Pancreas (tissue), 10 donors: ENCODE measurements around the gene CYB561D1. TPM values are rescaled to one million over a fixed set of nuclear protein-coding genes. Genes with fewer than 3 reads are reported as not detected.

Experiments used
- ATAC-seq, 4 donors: fragments of 200-7000 bp; cut with Tn5 transposase; one replicate each; pipeline versions ENCODE4 v1.8.0 to v1.9.1; 2020; ENCODE audit warnings: mild to moderate bottlenecking in 4 of 4, moderate library complexity in 4 of 4
- DNase-seq, 6 donors: peaks; one replicate each; pipeline ENCODE4 v3.0.0-alpha.2; 2020
- FAIRE-seq: peaks from 2 replicates; lab custom pipeline; 2012; peaks lifted over from hg19 to GRCh38; lab: Jason Lieb, UNC
- H3K27ac ChIP-seq, 4 donors: fragments of 200-600 bp; sonication (generic); 1 replicate in 3 of 4; 2 replicates in 1 of 4; pipeline versions ENCODE4 v1.5.0 to v1.8.0; 2020
- H3K27me3 ChIP-seq, 4 donors: fragments of 200-600 bp; one replicate each; pipeline ENCODE4 v1.8.0; 2021
- H3K36me3 ChIP-seq, 3 donors: fragments of 200-600 bp; sonication (generic) in 1 of 3; one replicate each; pipeline versions ENCODE4 v1.5.0 to v1.8.0; 2020 to 2021
- H3K4me1 ChIP-seq, 3 donors: fragments of 200-600 bp; one replicate each; pipeline ENCODE4 v1.8.0; 2021
- H3K4me3 ChIP-seq, 4 donors: fragments of 200-600 bp; sonication (generic) in 2 of 4; one replicate each; pipeline versions ENCODE4 v1.5.0 to v1.8.0; 2020 to 2021
- H3K9me3 ChIP-seq, 4 donors: fragments of 200-600 bp; one replicate each; pipeline ENCODE4 v1.8.0; 2021
- WGBS, 2 donors: extraction: QIAGEN DNeasy Blood & Tissue Kit; methylation state at CpG; one replicate each; pipeline ENCODE4 v1.1.7; 2013; 5-methylcytosine and 5-hydroxymethylcytosine counted together
- intact Hi-C, 3 donors: fragments of 100-400 bp; cut with DNase I; formaldehyde crosslinking; loops; one replicate each; pipeline versions ENCODE4 v1.11.1 to v1.14.2; 2022
- polyA plus RNA-seq, 2 donors: library from polyadenylated mRNA; stranded (reverse); fragments of 200-250 nt; gene quantifications; one replicate each; pipeline ENCODE4 v1.2.3, GENCODE V29; 2013
- total RNA-seq, 6 donors: library from RNA; stranded (reverse); fragmentation: NEBNext Ultra II Directional in 4 of 6; extraction: Animal tissue kit (Norgen Biotek cat#: 25700) in 4 of 6; gene quantifications; one replicate each; pipeline versions ENCODE4 v1.2.1 to v1.2.4, GENCODE V29; 2021 to 2023
- TF ChIP-seq, protein P1 (sequence below), 4 donors: fragments of 200-600 bp; sonication (generic) in 3 of 4; IDR thresholded peaks; one replicate each; pipeline versions ENCODE4 v1.5.0 to v1.8.0; 2021; ENCODE audit warnings: antibody characterized with exemption in 4 of 4
- donor health status: healthy with polysubstance abuse.
- donor health status: DM: no; HTN: no; CAD: no; lungs with moderate emphysema.
- donor health status: DM: no; HTN: no; CAD: no.
- donor health status: control.
- donor health status: control.
- donor health status: Bipolar disorder and iron deficiency.
- donor health status: DM: yes; HTN: yes; CAD: no.
- donor health status: DM: no; HTN: no; CAD: no.
- donor health status: DM: no; HTN: no; CAD: no.
- donor health status: DM: yes; HTN: yes; CAD: no.

Gene CYB561D1
- total and polyA plus RNA-seq, 8 donors = 5.1 to 11.6 (median 8.9) TPM

DNA sequence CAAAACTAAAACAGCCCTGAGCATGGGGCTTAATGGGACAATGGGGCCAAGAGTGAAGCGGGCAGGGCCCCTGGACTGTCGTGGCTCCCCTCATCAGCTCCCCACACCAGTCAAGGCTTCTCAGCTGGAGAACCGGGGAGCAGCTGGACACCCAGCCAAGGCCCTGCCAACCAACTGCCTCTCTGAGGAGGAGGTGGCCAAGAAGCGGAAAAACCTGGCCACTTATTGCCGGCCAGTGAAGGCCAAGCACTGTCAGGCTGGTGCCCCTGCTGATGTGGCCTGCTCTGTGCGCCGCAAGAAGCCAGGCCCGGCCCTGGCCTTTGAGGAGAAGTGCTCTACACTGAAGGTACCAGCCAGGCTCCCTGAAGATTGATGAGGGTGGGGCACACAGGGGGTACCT, 2.5 kb upstream of the CYB561D1 start:
- Histone ChIP-seq H3K27ac (no peak overlapping the region), H3K36me3 (peaks cover 0 to 6% (median 3%) of the 10 kb centered on the region in 3 donors), H3K9me3 (no peaks in the 10 kb centered on the region), H3K4me1 (peaks cover 0 to 7% (median 6%) of the 10 kb centered on the region in 3 donors), H3K27me3 (no peaks in the 10 kb centered on the region), H3K4me3 (no peak overlapping the region)
- intact Hi-C loops = loop anchor here in 1 of 3 donors (5.0 kb wide), 1 partner anchor 41 kb away; no protein-coding TSS in a partner anchor
- DNase-seq (no peak), FAIRE-seq (no peak), ATAC-seq (no peak)
- TF ChIP-seq, protein P1, sequence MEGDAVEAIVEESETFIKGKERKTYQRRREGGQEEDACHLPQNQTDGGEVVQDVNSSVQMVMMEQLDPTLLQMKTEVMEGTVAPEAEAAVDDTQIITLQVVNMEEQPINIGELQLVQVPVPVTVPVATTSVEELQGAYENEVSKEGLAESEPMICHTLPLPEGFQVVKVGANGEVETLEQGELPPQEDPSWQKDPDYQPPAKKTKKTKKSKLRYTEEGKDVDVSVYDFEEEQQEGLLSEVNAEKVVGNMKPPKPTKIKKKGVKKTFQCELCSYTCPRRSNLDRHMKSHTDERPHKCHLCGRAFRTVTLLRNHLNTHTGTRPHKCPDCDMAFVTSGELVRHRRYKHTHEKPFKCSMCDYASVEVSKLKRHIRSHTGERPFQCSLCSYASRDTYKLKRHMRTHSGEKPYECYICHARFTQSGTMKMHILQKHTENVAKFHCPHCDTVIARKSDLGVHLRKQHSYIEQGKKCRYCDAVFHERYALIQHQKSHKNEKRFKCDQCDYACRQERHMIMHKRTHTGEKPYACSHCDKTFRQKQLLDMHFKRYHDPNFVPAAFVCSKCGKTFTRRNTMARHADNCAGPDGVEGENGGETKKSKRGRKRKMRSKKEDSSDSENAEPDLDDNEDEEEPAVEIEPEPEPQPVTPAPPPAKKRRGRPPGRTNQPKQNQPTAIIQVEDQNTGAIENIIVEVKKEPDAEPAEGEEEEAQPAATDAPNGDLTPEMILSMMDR (IDR thresholded peaks at IDR 0.05) = no peak
- WGBS, 2 donors = 86 to 91% methylated on average over 8 of the region's 8 CpGs

DNA sequence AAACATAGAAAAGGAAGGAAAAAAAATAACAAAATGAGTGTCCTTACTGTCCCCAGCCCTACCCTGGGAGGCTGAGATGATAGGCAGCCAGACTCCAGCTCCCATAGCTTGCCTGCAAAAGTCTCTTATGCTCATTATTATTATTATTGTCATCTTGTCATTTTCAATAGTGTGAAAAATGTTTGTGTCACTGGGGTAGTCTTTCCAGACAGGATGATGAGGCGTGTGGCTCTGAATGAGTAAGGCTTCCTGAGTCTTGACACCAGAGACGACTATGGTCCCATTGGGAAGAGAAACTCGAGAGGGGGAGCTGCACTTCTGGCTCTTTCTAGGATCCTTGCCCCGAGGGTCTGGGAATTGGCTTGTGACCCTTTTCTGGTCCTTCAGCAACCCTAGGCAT, 1.1 kb upstream of the CYB561D1 start:
- TF ChIP-seq, protein P1 (IDR thresholded peaks at IDR 0.05) = no peak
- Histone ChIP-seq H3K27me3 (no peaks in the 10 kb centered on the region), H3K4me3 (no peak overlapping the region), H3K4me1 (peaks cover 0 to 7% (median 6%) of the 10 kb centered on the region in 3 donors), H3K9me3 (no peaks in the 10 kb centered on the region), H3K36me3 (peaks cover 0 to 10% (median 3%) of the 10 kb centered on the region in 3 donors), H3K27ac (no peak overlapping the region)
- no peak for ATAC-seq
- no peak for DNase-seq
- WGBS, 2 donors = 67 to 78% methylated on average over 4 of the region's 4 CpGs
- intact Hi-C loops = loop anchor here in 1 of 3 donors (5.0 kb wide), 1 partner anchor 40 kb away; no protein-coding TSS in a partner anchor
- no peak for FAIRE-seq

DNA sequence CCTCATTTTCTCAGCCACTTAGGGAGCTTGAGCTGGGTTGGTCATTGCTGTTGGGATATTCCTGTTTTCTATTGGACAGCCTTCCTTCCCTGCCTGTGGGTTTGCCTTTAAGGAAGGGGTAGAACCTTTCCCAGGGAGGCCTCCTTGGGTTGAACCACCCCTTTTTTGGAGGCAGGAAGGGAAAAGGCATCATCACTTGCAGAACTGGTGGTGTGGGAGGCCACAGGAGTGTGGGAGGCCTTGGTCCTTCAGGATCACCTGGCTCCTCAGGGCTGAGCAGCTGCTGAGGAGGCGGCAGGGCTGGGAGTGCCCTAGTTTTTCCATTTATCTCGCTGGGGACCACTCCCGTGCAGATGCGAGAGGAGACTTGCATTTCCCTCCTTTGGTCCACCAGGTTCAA, 667 bp upstream of the CYB561D1 start:
- Histone ChIP-seq H3K36me3 (peaks cover 0 to 10% (median 3%) of the 10 kb centered on the region in 3 donors), H3K27ac (no peak overlapping the region), H3K4me3 (peak overlapping the region in 1 of 4 donors; percentile 88), H3K4me1 (peaks cover 0 to 7% (median 6%) of the 10 kb centered on the region in 3 donors), H3K27me3 (no peaks in the 10 kb centered on the region), H3K9me3 (no peaks in the 10 kb centered on the region)
- TF ChIP-seq, protein P1 (IDR thresholded peaks at IDR 0.05) = no peak
- ATAC-seq = no peak
- no peak for DNase-seq
- WGBS, 2 donors = 61 to 67% methylated on average over 4 of the region's 4 CpGs
- intact Hi-C loops = loop anchor here in 1 of 3 donors (5.0 kb wide), 1 partner anchor 39 kb away; no protein-coding TSS in a partner anchor
- FAIRE-seq = no peak

DNA sequence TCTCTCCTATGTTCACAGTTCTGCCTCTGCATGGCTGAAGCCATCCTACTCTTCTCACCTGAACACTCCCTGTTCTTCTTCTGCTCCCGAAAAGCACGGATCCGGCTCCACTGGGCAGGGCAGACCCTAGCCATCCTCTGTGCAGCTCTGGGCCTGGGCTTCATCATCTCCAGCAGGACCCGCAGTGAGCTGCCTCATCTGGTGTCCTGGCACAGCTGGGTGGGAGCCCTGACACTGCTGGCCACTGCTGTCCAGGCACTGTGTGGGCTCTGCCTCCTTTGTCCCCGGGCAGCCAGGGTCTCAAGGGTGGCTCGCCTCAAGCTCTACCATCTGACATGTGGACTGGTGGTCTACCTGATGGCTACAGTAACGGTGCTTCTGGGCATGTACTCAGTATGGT, 1.8 kb downstream of the CYB561D1 start:
- H3K4me3 ChIP-seq = no peak overlapping the region
- H3K27me3 ChIP-seq = no peaks in the 10 kb centered on the region
- WGBS, 2 donors = 85 to 89% methylated on average over 7 of the region's 7 CpGs
- H3K9me3 ChIP-seq = no peaks in the 10 kb centered on the region
- peaks cover 0 to 7% (median 6%) of the 10 kb centered on the region in 3 donors for H3K4me1 ChIP-seq
- ATAC-seq (no peak), DNase-seq (no peak), FAIRE-seq (no peak)
- peaks cover 0 to 10% (median 3%) of the 10 kb centered on the region in 3 donors for H3K36me3 ChIP-seq
- intact Hi-C loops = no loop called here
- no peak overlapping the region for H3K27ac ChIP-seq
- TF ChIP-seq, protein P1 (IDR thresholded peaks at IDR 0.05) = no peak

DNA sequence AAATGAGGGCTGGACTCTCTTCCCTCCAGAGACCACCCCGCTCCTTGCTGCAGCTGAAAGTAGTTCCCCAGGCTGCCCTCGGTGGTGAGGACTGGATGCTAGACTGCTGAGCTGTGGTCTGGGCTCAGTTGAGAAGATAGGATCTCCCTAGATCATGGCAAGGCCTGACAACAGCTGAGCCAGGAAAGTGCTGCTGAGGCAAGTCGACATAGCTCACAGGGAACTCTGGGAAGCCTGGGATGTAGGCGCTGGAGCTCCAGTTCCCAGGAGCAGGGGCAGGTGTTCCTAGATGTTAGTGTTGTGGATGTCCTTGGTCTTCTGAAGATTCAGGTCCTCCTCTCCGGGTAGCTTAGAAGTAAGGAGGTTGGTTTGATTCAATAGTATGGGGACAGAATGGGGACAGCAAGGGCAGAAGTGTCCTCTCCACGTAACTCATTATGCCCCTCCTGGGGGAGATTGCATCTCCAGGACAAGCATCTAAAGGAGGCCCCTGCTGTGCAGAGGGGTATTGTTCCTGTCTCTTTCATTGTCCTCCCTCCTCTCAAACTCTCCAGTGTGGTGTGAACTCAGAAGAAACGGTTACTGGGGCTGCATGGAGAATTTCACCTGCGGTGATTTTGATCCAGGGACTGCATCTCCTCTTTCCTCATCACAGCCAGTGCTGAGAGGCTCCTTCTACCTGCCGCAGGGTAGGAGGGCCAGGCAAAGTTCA, 3.7 kb downstream of the CYB561D1 start:
- no peak for DNase-seq
- WGBS, 2 donors = 67 to 72% methylated on average over 9 of the region's 9 CpGs
- Histone ChIP-seq H3K9me3 (no peaks in the 10 kb centered on the region), H3K27me3 (no peaks in the 10 kb centered on the region), H3K27ac (no peak overlapping the region), H3K36me3 (peaks cover 0 to 10% (median 3%) of the 10 kb centered on the region in 3 donors), H3K4me3 (no peak overlapping the region), H3K4me1 (peaks cover 0 to 7% (median 7%) of the 10 kb centered on the region in 3 donors)
- no peak for FAIRE-seq
- intact Hi-C loops = no loop called here
- ATAC-seq = no peak
- TF ChIP-seq, protein P1 (IDR thresholded peaks at IDR 0.05) = no peak
